NCI-H2029 (cell line): ENCODE results near the gene RAB26.

Experiments
- DNase-seq: peaks from one replicate; lab custom pipeline; 2025; lab: John Stamatoyannopoulos, UW

The RAB26 gene

DNA sequence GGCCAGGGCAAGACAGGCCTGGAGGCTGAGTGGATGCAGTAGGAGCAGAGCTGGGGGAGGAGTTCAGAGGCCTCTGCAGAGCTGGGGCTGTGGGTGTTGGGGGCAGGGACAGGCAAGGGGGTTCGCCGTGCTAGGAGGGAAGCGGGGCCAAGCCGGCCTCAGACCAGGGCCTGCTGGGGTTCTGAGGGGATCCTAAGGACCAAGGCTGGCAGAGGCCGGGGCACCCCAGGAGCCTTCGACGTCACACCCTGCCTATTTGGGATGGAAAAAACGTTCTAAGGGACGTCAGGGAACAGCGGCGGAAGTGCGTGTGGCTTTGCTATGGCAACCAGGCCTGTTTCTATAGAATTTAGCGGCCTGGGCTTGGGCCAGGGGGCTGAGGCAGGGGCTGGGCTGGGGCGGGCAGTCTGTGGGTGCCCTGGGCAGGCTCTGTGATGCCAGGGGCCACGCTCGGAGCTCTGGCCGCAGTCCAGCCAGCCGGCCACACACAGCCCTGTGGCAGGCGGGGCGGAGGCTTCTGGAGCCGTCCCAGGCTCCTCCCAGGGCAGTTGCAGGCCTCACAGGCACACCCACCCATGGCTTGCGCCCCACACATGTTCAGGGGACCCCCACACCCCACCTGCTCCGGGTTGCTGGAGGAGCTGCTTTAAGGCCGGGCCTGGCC, 10.9 kb downstream of the RAB26 start:
- DNase-seq: no peak

GRCh38 chr16:2160915-2161551, 12.6 kb downstream of the RAB26 start:
- DNase-seq: no peak

GRCh38 chr16:2161911-2162310, 13.5 kb downstream of the RAB26 start:
- DNase-seq: no peak

GRCh38 chr16:2162676-2163118, 14.3 kb downstream of the RAB26 start:
- no peak for DNase-seq

- DNase-seq: no peak
These were observed 14.9 kb downstream of the RAB26 start for GRCh38 chr16:2163211-2163881.

- no peak for DNase-seq
These were observed 17.4 kb downstream of the RAB26 start for GRCh38 chr16:2165861-2166260.

DNA sequence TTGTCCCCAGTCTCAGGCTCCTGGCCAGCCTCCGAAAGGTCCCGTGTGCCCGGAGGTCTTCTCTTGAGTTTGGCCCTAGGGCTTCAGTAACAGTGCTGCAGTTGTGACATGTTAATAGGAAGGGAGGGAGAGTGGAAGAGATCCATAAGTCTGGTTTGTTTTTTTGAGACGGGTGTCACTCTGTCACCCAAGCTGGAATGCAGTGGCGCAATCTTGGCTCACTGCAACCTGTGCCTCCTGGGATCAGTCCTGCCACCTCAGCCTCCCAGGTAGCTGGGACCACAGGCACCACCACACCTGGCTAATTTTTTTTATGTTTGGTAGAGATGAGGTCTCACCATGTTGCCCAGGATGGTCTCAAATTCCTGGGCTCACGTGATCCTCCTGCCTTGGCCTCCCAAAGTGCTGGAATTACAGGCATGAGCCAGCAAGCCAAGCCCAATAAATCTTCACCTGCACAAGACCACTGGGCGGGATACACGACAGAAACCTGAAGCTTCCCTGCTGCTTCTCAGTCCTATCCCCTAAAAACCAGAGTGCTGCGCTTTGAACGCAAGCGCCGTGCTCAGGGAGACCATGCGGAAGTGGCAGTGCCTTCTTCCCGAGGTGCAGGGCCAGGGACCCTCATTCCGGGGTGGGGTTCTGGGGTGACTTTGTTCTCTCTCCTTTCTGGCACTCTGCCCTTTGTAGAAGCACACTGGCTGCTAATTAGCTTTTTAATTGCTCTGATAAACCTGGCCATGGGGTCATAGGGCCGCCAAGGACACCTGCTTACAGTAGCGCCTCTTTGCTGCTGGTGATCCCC, 18.0 kb downstream of the RAB26 start:
- no peak for DNase-seq

GRCh38 chr16:2167068-2167638, 18.7 kb downstream of the RAB26 start:
- DNase-seq: no peak

- DNase-seq: no peak
These were observed 21.7 kb downstream of the RAB26 start for GRCh38 chr16:2170080-2170479.

GRCh38 chr16:2170587-2171435, 22.4 kb downstream of the RAB26 start:
- no peak for DNase-seq

DNA sequence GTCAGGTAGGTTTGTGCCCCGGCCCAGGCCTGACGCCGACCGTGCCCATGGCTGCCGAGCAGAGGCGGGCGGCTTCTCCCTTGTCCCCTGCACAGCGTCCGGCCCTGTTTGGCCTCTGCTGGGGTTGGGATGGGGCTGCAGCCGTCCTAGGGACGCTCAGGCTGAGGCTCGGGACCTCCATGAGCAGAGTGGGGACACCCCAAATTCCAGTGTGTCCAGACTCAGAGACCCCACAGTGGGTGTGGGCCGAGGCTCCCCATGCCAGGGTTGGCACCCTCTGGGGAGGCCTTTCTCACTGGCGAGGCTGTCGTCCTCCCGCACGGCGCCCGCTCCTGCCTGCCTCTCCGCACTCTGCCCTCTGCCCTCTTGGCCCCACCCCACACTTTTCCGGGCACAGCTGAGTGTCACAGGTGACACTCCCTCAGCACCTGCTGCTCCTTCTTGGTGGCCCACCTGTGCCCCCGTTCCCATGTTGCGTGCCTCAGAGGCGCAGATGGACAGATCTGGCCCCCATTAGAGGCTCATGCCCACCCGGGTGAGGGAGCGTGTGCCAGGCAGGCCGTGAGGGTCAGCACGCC, 23.3 kb downstream of the RAB26 start:
- no peak for DNase-seq

DNA sequence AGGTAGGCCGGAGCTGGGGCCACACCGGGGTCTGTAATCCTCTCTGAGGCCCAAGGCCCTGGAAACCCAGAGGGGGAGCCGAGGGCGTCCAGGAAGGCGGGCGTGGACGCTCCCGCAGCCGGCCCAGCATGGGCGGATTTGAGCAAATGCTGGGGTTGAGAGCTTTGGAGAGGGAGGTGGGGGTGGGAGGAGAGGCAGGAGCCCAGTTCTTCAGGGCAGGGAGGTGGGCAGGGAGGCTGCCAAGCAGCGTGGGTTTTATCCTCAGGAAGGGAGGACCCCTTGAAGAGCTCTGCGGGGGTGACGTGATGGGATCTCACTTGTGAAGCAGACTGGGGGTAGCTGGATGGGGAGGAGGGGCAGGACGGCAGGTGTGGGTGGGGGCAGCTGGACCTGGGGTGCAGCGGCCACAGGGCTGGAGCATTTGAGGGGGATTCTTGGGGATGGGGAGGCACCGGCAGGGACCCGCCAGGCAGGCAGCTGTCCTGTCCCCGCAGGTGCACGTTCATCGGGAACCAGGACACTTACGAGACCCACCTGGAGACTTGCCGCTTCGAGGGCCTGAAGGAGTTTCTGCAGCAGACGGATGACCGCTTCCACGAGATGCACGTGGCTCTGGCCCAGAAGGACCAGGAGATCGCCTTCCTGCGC, 24.4 kb downstream of the RAB26 start:
- no peak for DNase-seq

GRCh38 chr16:2173366-2173765, 24.9 kb downstream of the RAB26 start:
- no peak for DNase-seq

DNA sequence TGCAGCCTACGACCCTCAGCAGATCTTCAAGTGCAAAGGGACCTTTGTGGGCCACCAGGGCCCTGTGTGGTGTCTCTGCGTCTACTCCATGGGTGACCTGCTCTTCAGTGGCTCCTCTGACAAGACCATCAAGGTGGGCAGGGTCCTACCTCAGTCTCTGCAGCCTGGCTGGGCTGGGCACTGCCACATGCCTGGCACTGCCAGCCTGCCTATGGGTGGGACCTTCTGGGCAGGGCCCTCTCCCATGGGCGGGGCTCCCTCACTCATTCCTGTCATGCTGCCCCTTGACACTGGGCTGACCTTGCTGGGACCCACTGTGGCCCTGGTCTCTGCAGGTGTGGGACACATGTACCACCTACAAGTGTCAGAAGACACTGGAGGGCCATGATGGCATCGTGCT, 25.5 kb downstream of the RAB26 start:
- DNase-seq: no peak

- no peak for DNase-seq
These were observed 26.1 kb downstream of the RAB26 start for GRCh38 chr16:2174396-2175131.

DNA sequence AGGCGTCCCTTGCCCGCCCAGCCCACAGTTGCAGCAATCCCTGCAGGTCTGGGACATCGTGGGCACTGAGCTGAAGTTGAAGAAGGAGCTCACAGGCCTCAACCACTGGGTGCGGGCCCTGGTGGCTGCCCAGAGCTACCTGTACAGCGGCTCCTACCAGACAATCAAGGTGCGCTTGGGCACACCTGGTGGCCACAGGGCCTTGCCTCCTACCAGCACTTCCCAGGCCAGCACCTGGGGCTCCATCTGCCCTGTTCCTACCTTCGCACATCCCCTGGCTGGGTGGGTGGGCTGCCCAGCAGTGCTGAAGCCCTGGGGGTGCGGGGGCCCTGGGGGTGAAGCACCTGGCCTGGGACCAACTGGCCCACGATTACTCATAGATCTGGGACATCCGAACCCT, 27.0 kb downstream of the RAB26 start:
- no peak for DNase-seq

DNA sequence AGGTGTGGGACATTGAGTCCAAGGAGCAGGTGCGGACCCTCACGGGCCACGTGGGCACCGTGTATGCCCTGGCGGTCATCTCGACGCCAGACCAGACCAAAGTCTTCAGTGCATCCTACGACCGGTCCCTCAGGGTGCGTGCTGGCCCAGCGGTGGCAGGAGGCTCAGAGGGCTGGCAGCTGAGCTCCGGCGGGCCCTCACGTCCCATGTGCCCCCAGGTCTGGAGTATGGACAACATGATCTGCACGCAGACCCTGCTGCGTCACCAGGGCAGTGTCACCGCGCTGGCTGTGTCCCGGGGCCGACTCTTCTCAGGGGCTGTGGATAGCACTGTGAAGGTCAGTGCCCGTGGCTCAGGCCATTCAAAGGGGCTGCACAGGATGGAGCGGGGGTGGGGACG, 27.6 kb downstream of the RAB26 start:
- no peak for DNase-seq

DNA sequence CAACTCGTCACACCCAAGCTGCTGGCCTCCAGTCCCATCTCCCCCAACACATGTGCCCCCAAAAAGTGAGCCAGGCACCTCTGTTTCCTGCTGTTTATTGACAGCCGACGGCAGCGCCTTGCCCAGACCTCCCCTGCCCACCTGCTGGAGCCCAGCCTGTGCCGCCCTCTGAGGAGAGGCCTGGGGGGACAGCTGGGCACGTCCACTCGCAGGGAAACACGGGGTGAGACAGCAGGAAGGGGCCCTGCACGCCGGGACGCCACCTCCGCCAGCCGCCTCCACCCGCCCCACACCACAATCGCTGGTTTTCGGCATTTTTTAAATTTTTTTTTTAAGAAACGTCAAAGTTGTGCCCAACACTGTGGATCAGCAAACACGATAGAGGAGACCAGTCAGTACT, 28.7 kb downstream of the RAB26 start:
- DNase-seq: no peak

- no peak for DNase-seq
These were observed 29.1 kb downstream of the RAB26 start for GRCh38 chr16:2177561-2177960.
